Cardiac fibroblast (primary cell): Measurements from ENCODE around the gene RNF157.

Experiments
- DNase-seq, 2 donors: peaks; one replicate each; pipeline versions ENCODE4 v3.0.0 to v3.0.0-alpha.2; 2010; ENCODE audit warnings: low read depth in 2 of 2
- H3K4me3 ChIP-seq, 2 donors: replicated peaks in 1 of 2; 1 replicate in 1 of 2; 2 replicates in 1 of 2; pipeline ENCODE4 v1.5.1; 2011; ENCODE audit warnings: low read depth in 2 of 2, low read length in 2 of 2, mild to moderate bottlenecking in 2 of 2, moderate library complexity in 1 of 2
- CTCF ChIP-seq: IDR thresholded peaks from one replicate; pipeline ENCODE4 v1.5.1; 2011; ENCODE audit warnings: low read depth, mild to moderate bottlenecking, low read length, inconsistent platforms

Gene RNF157

GRCh38 chr17:76277300-76278267 lies 37.3 kb upstream of the RNF157 start:
- no peak overlapping the region for H3K4me3 ChIP-seq
- no peak for DNase-seq
- no peak for TF ChIP-seq CTCF

GRCh38 chr17:76276461-76277299 lies 36.4 kb upstream of the RNF157 start:
- DNase-seq, result peak in 1 of 2 donors; percentile 28
- H3K4me3 ChIP-seq, result no peak overlapping the region
- no peak for TF ChIP-seq CTCF

- TF ChIP-seq CTCF, result no peak
- no peak for DNase-seq
These were observed 35.8 kb upstream of the RNF157 start for GRCh38 chr17:76276069-76276431.

GRCh38 chr17:76275382-76276068 lies 35.2 kb upstream of the RNF157 start:
- DNase-seq, result no peak
- TF ChIP-seq CTCF, result no peak
- H3K4me3 ChIP-seq, result no peak overlapping the region

More at GRCh38 chr17:76276069-76276431, 35.8 kb upstream of the RNF157 start:
- H3K4me3 ChIP-seq, result no peak overlapping the region

- TF ChIP-seq CTCF, result no peak
- no peak for DNase-seq
- H3K4me3 ChIP-seq, result no peak overlapping the region
These were observed 34.0 kb upstream of the RNF157 start for GRCh38 chr17:76274112-76274956.
